Panc1 (cell line): ENCODE measurements around the gene SLC4A1AP. TPM values are rescaled to one million over a fixed set of nuclear protein-coding genes. Genes with fewer than 3 reads are reported as not detected.

ENCODE experiments used
- ATAC-seq: fragments of 200-7000 bp; cut with Tn5 transposase; 2 replicates; pipeline ENCODE4 v1.9.1; 2020; ENCODE audit warnings: mild to moderate bottlenecking, moderate library complexity
- BruUV-seq: library from RNA; stranded (reverse); fragments of 400-500 nt; replicated peaks from 2 replicates; lab custom pipeline; 2021; lab: Mats Ljungman, UMichigan
- CTCF ChIA-PET: fragments of 300-600 bp; sonication (Branson Sonifier 250); formaldehyde crosslinking; loops from one replicate; lab custom pipeline; 2022; ENCODE audit warnings: antibody characterized with exemption; lab: Charles Lee
- POLR2A ChIA-PET: fragments of 300-600 bp; sonication (Branson Sonifier 250); formaldehyde crosslinking; loops from one replicate; lab custom pipeline; 2022; ENCODE audit warnings: antibody characterized with exemption; lab: Charles Lee
- DNase-seq: peaks from one replicate; pipeline ENCODE4 v3.0.0-alpha.2; 2010; ENCODE audit warnings: low read depth, low spot score
- H3K27ac ChIP-seq: 2 replicates; pipeline ENCODE4 v1.5.1; 2011; ENCODE audit warnings: mild to moderate bottlenecking, low read length, inconsistent platforms
- H3K27me3 ChIP-seq: fragments of 200-500 bp; sonication (Bioruptor generic); 2 replicates; pipeline ENCODE4 v1.6.0; 2014; ENCODE audit warnings: low read length, inconsistent platforms; ENCODE audit not compliant: control insufficient read depth, insufficient read depth
- H3K36me3 ChIP-seq: fragments of 200-500 bp; sonication (Bioruptor generic); 2 replicates; pipeline ENCODE4 v1.5.1; 2014; ENCODE audit warnings: inconsistent platforms, mild to moderate bottlenecking, low read length, moderate library complexity; ENCODE audit not compliant: control insufficient read depth, insufficient read depth
- H3K4me1 ChIP-seq: 2 replicates; pipeline ENCODE4 v1.5.1; 2011; ENCODE audit warnings: inconsistent platforms, mild to moderate bottlenecking, low read length, moderate library complexity; ENCODE audit not compliant: control insufficient read depth, insufficient read depth
- H3K4me3 ChIP-seq, 2 experiments: 2 replicates each; pipeline ENCODE4 v1.5.1; 2011 to 2012; ENCODE audit warnings: low read depth in 2 of 2, low read length in 2 of 2, mild to moderate bottlenecking in 2 of 2, inconsistent platforms in 1 of 2, moderate library complexity in 1 of 2
- H3K9me3 ChIP-seq: fragments of 200-500 bp; sonication (Bioruptor generic); 2 replicates; pipeline ENCODE4 v1.5.1; 2014; ENCODE audit warnings: low read depth, mild to moderate bottlenecking, inconsistent platforms, low read length, moderate library complexity; ENCODE audit not compliant: control insufficient read depth, insufficient read depth
- CTCF ChIP-seq: fragments of 450-650 bp; IDR thresholded peaks from 2 replicates; pipeline ENCODE4 v1.5.1; 2017; ENCODE audit warnings: mild to moderate bottlenecking
- POLR2AphosphoS5 ChIP-seq: IDR thresholded peaks from 2 replicates; pipeline ENCODE4 v1.6.1; 2012; ENCODE audit warnings: mild to moderate bottlenecking, low read depth, low read length, moderate library complexity
- REST ChIP-seq, 2 experiments: IDR thresholded peaks; 2 replicates each; pipeline ENCODE4 v1.6.1; 2011 to 2012; ENCODE audit warnings: low read depth in 2 of 2, control low read depth in 1 of 2, low read length in 1 of 2, mild to moderate bottlenecking in 1 of 2, moderate library complexity in 1 of 2; ENCODE audit not compliant: insufficient read depth in 1 of 2
- SIN3A ChIP-seq: IDR thresholded peaks from 2 replicates; pipeline ENCODE4 v1.6.1; 2012; ENCODE audit warnings: low read depth, mild to moderate bottlenecking, low read length, moderate library complexity, borderline replicate concordance; ENCODE audit not compliant: insufficient read depth
- TCF7L2 ChIP-seq: IDR thresholded peaks from 2 replicates; pipeline ENCODE4 v1.6.1; 2011; ENCODE audit warnings: mild to moderate bottlenecking, low read depth, low read length, inconsistent platforms
- in situ Hi-C: cut with HindIII; loops from 2 replicates; pipeline ENCODE4 v1.10.0; 2016; ENCODE audit warnings: low sequenced_read_pairs, low pct_unique_long_range_greater_than_20kb
- intact Hi-C: fragments of 100-400 bp; cut with micrococcal nuclease; formaldehyde crosslinking; loops from one replicate; pipeline ENCODE4 v1.10.0; 2022; ENCODE audit not compliant: unreplicated experiment
- total RNA-seq: library from RNA; stranded (reverse); gene quantifications from one replicate; pipeline ENCODE4 v1.2.1, GENCODE V29; 2021; ENCODE audit not compliant: unreplicated experiment

SLC4A1AP gene
- total RNA-seq, 1 experiment from 2014 or later = 22.2 TPM

DNA sequence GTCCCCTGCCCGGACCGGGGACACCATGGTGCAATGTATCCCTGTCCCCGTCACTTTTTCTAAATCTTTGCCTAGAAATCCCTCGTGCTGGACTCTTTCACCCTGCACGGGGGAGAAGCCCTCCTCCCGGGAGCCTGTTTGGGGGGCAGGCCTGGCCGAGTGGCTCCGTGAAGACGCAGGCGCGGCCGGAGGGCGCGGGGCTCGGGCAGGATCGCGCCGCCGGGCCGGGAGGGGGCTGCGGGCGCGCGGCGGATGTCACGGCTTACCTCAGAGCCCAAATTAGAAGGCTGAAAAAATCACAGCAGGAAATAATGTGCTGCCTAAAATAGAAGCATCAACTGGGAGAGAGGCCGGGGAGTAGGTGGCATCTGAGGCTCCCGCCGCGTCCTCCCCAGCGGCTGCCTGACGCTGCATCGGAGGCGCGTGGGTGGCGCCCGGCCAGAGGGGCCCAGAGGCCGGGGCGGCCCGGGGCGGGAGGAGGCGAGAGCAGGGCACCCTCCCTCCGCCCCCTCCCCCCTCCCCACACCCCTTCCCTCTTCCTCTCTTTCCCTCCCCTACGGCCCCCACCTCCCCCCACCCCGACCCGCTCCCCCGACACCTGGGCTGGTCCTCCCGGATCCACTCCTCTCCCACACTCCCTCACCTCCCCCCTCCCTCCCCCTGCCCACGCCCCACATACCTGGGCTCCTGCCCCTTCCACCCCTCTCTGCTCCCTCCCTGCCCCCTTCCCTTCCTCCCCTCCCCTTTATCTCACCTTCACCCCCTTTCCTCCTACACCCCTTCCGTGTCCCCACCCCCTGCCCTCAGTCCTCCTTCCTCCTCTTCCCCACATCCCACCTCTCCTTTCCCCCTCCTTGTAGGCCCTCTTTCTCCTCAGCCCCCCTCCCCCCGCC is 51.9 kb downstream of the SLC4A1AP start:
- BruUV-seq = no TSS peak
- POLR2A ChIA-PET = no interaction called here

More for the DNA sequence above, 51.9 kb downstream of the SLC4A1AP start:
- ATAC-seq (peak; percentile 54), DNase-seq (no peak)
- Histone ChIP-seq H3K4me3 (peak overlapping the region; percentile 46), H3K4me1 (peaks cover 18% of the 10 kb centered on the region), H3K27ac (peak overlapping the region; percentile 35; the same call in 1 of the 2 replicates), H3K9me3 (no peaks in the 10 kb centered on the region), H3K36me3 (no peaks in the 10 kb centered on the region), H3K27me3 (no peaks in the 10 kb centered on the region)
- TF ChIP-seq POLR2AphosphoS5 (no peak), CTCF (no peak), REST (IDR thresholded peaks at IDR 0.05; ENCODE audit: insufficient read depth in 1 of 2, low read depth in 2 of 2, low read length in 1 of 2) (no peak), SIN3A (no peak), TCF7L2 (no peak)
- in situ Hi-C loops = no loop called here
- CTCF ChIA-PET = no interaction called here
- intact Hi-C loops = no loop called here
